Gastroesophageal sphincter (tissue), 4 donors: ENCODE measurements around the gene C19orf12. TPM values are rescaled to one million over a fixed set of nuclear protein-coding genes. Genes with fewer than 3 reads are reported as not detected.

Experiments used
- ATAC-seq: fragments of 150-250 bp; one replicate; pipeline ENCODE4 v1.9.1; 2016; ENCODE audit warnings: mild to moderate bottlenecking, moderate library complexity
- H3K27ac ChIP-seq, 4 donors: fragments of 200-600 bp; sonication (generic) in 3 of 4; 1 replicate in 3 of 4; 2 replicates in 1 of 4; pipeline ENCODE4 v1.5.1; 2016 to 2019
- H3K27me3 ChIP-seq: fragments of 200-600 bp; sonication (generic); one replicate; pipeline ENCODE4 v1.5.1; 2019
- H3K36me3 ChIP-seq, 2 donors: fragments of 200-600 bp; sonication (generic); one replicate each; pipeline ENCODE4 v1.5.1; 2019; ENCODE audit warnings: control low read depth in 1 of 2
- H3K4me1 ChIP-seq, 3 donors: fragments of 200-600 bp; sonication (generic); 1 replicate in 2 of 3; 2 replicates in 1 of 3; pipeline ENCODE4 v1.5.1; 2016 to 2019; ENCODE audit warnings: control low read depth in 2 of 3
- H3K4me3 ChIP-seq, 2 donors: fragments of 200-600 bp; sonication (generic); one replicate each; pipeline ENCODE4 v1.5.1; 2019; ENCODE audit warnings: mild to moderate bottlenecking in 1 of 2, moderate library complexity in 1 of 2
- H3K9me3 ChIP-seq, 3 donors: fragments of 200-600 bp; sonication (generic); one replicate each; pipeline ENCODE4 v1.5.1; 2017 to 2019; ENCODE audit warnings: control low read depth in 2 of 3
- CTCF ChIP-seq, 4 experiments: fragments of 200-600 bp in 2 of 4; fragments of 450-650 bp in 2 of 4; sonication (generic) in 1 of 4; IDR thresholded peaks; one replicate each; pipeline ENCODE4 v1.5.1; 2017 to 2019; ENCODE audit warnings: antibody characterized with exemption in 4 of 4, mild to moderate bottlenecking in 2 of 4, moderate library complexity in 2 of 4
- EP300 ChIP-seq: sonication (generic); formaldehyde crosslinking; IDR thresholded peaks from one replicate; pipeline ENCODE4 v1.6.1; 2017; ENCODE audit warnings: antibody characterized with exemption, mild to moderate bottlenecking
- POLR2A ChIP-seq, 2 donors: fragments of 450-650 bp; IDR thresholded peaks; one replicate each; pipeline ENCODE4 v1.6.1; 2017; ENCODE audit warnings: antibody characterized with exemption in 2 of 2, mild to moderate bottlenecking in 2 of 2, moderate library complexity in 1 of 2
- POLR2AphosphoS5 ChIP-seq: sonication (generic); formaldehyde crosslinking; IDR thresholded peaks from one replicate; pipeline ENCODE4 v1.6.1; 2017; ENCODE audit warnings: antibody characterized with exemption
- WGBS, 2 donors: methylation state at CpG; one replicate each; pipeline ENCODE4 v1.1.5; 2018; ENCODE audit warnings: low coverage in 1 of 2; 5-methylcytosine and 5-hydroxymethylcytosine counted together
- total RNA-seq, 4 donors: library from RNA; depleted of rRNA; stranded (reverse); fragments of >200 nt; gene quantifications; one replicate each; pipeline ENCODE4 v1.1.0, GENCODE V29; 2016

C19orf12 gene
- total RNA-seq, 4 donors from 2014 or later = 37.6 to 62.1 (median 49.7) TPM

DNA sequence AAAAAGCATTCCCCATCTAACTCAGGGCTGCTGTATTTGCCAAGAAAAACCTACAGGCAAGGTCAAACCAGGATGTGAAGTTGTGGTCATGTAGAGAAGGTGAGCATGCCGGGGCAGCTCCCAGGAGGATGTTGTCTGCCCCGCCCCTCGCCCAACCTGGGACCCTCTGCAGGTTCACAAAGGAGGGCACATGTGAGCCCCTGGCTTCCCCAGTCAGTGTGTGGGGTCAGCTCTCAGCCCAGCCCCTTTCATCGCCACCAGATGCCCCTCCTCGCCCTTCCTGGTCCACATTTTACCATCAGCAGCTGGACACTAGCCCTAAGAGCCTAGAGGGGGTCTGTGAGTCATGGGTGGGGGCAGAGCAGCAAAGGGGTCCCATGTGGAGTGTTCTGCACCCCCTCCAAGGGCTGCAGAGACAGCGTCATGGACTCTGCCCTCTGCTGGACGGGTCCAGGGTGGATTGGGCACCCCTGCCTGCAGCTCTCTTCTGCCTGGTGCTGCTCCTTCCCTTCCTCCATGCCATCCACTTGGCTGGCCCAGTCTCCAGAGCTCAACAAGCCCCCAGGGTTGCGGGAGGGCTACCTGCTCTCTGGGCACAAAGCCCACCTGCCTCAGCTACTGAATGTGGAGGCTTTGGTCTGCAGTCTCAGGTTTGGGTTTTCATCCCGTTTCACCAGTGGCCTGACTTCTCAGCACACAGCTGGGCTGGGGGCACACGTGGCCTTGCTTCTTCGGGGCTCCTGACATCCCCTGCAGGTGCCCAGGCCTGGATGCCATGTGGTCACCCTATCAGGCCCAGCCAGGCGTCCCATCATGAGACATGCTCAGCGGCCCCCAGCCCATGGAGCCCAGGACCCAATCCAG lies 46.1 kb downstream of the C19orf12 start:
- TF ChIP-seq CTCF (IDR thresholded peaks at IDR 0.05) = peak in 1 of 4 experiments; percentile 19
- TF ChIP-seq EP300 = no peak
- no peak overlapping the region for H3K4me3 ChIP-seq

DNA sequence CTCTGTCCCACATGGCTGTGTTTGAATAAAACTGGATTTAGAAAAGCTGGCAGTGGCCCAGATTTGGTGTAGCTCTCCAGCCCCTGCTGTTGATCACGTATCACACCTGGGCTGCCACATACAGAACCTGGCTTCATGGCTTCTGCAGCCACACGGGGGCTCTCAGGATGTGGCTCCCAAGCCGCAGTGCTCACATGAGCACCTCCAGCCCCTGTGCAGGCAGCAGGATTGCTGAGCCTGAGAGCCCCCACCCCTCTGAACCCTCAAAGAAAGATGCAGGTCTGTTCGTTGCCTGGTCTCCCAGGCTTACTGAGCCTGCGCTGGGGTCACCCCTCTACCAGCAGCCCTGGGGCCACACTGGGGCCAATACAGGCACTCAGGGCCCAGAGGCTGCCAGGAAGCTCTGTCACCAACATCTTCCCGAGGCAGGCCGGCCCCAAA lies 47.1 kb downstream of the C19orf12 start:
- 50% methylated on average over 1 of the region's 7 CpGs; no CpG with 5 or more reads in 1 of the 2 donors for WGBS, 2 donors
- Histone ChIP-seq H3K4me1 (peaks cover under 1 to 96% (median 56%) of the 10 kb centered on the region in 3 donors), H3K36me3 (no peaks in the 10 kb centered on the region), H3K27me3 (no peaks in the 10 kb centered on the region), H3K27ac (peak overlapping the region; percentile 74 to 94 (median 92)), H3K9me3 (no peaks in the 10 kb centered on the region), H3K4me3 (peak overlapping the region in 1 of 2 donors; percentile 92)
- ATAC-seq = no peak
- no peak for TF ChIP-seq CTCF (IDR thresholded peaks at IDR 0.05)
- no peak for TF ChIP-seq POLR2AphosphoS5
- TF ChIP-seq EP300 = no peak
- TF ChIP-seq POLR2A (IDR thresholded peaks at IDR 0.05) = no peak

More for the DNA sequence above, 46.1 kb downstream of the C19orf12 start:
- Histone ChIP-seq H3K36me3 (peaks cover 0 to 8% of the 10 kb centered on the region in 2 donors), H3K9me3 (no peaks in the 10 kb centered on the region), H3K4me1 (peaks cover 0 to 93% (median 47%) of the 10 kb centered on the region in 3 donors), H3K27me3 (no peaks in the 10 kb centered on the region), H3K27ac (peak overlapping the region in 3 of 4 donors; percentile 39 to 94 (median 90))
- ATAC-seq = no peak
- WGBS, 2 donors = 80 to 82% methylated on average over 3 to 5 of the region's 13 CpGs

DNA sequence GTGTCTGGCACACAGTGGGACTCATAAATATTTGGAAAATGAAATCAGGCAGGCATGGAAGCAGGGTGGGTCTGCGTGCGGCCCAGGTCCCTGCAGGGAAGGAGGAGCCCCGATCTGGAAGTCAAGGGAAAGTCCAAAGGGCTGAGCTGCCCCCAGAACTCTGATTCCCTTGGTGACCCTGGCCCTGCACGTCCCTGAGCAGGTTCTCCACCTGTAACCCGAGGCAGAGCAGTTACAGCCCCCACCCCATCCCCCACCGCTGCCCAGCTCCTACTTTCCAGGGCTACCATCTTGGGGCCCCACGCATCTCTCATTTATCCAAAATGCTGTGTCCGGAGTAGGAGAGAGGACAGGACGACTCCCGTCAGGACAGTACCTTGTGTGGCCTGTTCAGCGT lies 47.7 kb downstream of the C19orf12 start:
- H3K9me3 ChIP-seq = no peaks in the 10 kb centered on the region
- H3K27ac ChIP-seq = peak overlapping the region; percentile 74 to 94 (median 92)
- ATAC-seq = no peak
- H3K27me3 ChIP-seq = no peaks in the 10 kb centered on the region
- H3K4me3 ChIP-seq = peak overlapping the region in 1 of 2 donors; percentile 92
- H3K36me3 ChIP-seq = no peaks in the 10 kb centered on the region
- TF ChIP-seq POLR2AphosphoS5 (no peak), CTCF (IDR thresholded peaks at IDR 0.05) (no peak), POLR2A (IDR thresholded peaks at IDR 0.05) (no peak), EP300 (no peak)
- 59 to 69% methylated on average over 7 to 9 of the region's 11 CpGs for WGBS, 2 donors
- peaks cover 4 to 96% (median 60%) of the 10 kb centered on the region in 3 donors for H3K4me1 ChIP-seq

DNA sequence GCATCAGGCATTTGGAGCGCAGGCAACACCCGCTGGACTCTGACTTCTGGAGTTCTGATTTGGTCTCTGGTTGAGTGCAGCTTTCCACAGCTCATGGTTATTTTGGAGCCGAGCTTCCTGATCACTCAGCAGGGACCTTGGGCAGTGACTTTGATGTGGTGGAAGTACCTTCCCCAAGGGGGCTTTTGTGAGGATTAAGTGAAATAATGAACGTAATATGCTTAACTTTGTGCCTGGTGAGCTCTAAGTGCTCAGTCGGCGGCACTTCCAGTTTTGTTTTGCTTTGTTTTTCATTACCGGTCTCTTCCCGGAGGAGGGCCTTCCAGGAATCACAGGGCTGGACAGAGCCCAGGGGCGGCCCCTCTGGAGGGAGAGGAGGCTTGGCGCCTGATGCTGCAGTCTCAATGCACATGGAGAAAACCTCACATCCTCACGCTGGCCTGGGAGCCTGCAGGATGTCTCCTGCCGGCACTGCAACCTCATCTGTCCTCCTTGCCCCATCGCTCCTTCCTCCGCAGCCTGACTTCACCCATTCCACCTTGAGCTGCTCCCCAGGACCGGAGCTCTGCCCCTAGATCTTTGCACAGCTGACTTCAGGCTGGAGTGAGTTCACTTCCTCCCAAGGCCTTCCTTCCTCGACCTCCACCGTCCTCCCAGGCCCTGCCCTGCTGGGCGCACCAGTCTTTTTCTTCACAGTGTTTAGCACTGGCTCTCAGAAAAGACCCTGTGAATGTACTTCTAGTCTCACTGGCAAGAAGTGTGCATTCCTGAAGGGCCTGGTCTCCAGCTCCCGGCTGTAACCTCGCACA lies 48.3 kb downstream of the C19orf12 start:
- H3K4me1 ChIP-seq = peaks cover 4 to 96% (median 60%) of the 10 kb centered on the region in 3 donors
- peak; percentile 46 for ATAC-seq
- 2 to 14% methylated on average over 12 to 15 of the region's 20 CpGs for WGBS, 2 donors

More for the DNA sequence above, 48.3 kb downstream of the C19orf12 start:
- H3K4me3 ChIP-seq = peak overlapping the region; percentile 82 to 92
- no peaks in the 10 kb centered on the region for H3K27me3 ChIP-seq
- no peaks in the 10 kb centered on the region for H3K36me3 ChIP-seq
- H3K27ac ChIP-seq = peak overlapping the region; percentile 74 to 94 (median 92)
- peak; percentile 73 for TF ChIP-seq POLR2AphosphoS5
- TF ChIP-seq POLR2A (IDR thresholded peaks at IDR 0.05) = no peak
- no peaks in the 10 kb centered on the region for H3K9me3 ChIP-seq
